Neuron (in vitro differentiated cells): Measurements from ENCODE around the gene MRPL53.

Experiments used
- H2AFZ ChIP-seq: one replicate; pipeline ENCODE4 v1.6.1; 2013; ENCODE audit warnings: low read depth, mild to moderate bottlenecking, inconsistent platforms, low read length, moderate library complexity
- H3K27me3 ChIP-seq: one replicate; pipeline ENCODE4 v1.6.1; 2013; ENCODE audit warnings: low read length; ENCODE audit not compliant: insufficient read depth
- H3K36me3 ChIP-seq: one replicate; pipeline ENCODE4 v1.6.1; 2013; ENCODE audit warnings: low read length; ENCODE audit not compliant: insufficient read depth
- H3K4me1 ChIP-seq: one replicate; pipeline ENCODE4 v1.6.1; 2013; ENCODE audit warnings: low read length; ENCODE audit not compliant: insufficient read depth
- H3K4me3 ChIP-seq: 2 replicates; pipeline ENCODE4 v1.5.1; 2013; ENCODE audit warnings: mild to moderate bottlenecking, low read length, moderate library complexity
- H3K9me3 ChIP-seq: one replicate; pipeline ENCODE4 v1.6.1; 2013; ENCODE audit warnings: low read length

Gene MRPL53

GRCh38 chr2:74507145-74507925 is 34.9 kb upstream of the MRPL53 start, which contains the start of gene PCGF1:
Gene PCGF1, minus strand, starts transcription at chr2:74507695. Its CDS starts 27 bp downstream, at chr2:74507668.
- Histone ChIP-seq H3K36me3 (peaks cover 13% of the 10 kb centered on the region), H3K27me3 (peaks cover 47% of the 10 kb centered on the region), H3K4me3 (peak within 1 kb of the TSS; percentile 61), H3K9me3 (peaks cover 2% of the 10 kb centered on the region), H2AFZ (peak within 1 kb of the TSS; percentile 96), H3K4me1 (peaks cover 10% of the 10 kb centered on the region)

DNA sequence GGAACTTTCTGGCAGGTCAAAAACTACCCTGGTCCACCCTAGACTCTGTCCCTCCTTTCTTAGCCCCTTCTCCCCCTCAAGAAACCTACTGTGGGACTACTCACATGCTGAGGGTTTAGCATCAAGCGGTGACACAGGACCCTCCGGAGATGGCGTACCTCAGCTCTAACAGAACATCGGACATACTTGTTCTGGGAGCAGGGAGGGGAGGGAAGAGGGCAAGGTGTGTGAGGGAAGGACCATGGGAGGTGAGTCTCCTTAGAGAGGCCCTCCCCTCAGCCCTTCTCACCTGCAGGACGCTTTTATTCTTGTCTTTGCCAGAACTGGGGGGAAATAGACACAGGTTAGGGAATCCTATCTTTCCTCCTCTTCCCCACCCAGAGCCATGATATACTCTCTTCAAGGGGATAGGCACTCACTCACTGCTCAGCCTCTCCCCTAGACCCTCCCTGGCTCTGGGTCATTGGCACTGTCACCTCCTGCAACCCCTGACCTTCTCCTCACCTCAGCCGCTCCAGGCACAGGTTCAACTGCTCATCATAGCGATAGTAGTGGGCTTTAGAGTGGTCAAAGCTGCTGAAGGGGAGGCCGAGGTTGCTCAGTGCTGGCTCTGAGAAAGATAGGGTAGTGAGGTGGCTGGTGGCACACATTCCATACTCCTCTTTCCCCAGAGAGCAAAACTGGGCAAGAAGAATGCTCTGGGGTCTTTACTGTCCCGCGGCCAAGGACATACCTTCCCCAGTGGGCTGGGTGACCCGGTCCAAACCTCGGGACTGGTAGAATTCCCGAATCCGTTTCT is 33.2 kb upstream of the MRPL53 start:
- Histone ChIP-seq H3K36me3 (peaks cover 13% of the 10 kb centered on the region), H3K4me1 (peaks cover 10% of the 10 kb centered on the region), H2AFZ (no peak overlapping the region), H3K9me3 (peaks cover 2% of the 10 kb centered on the region), H3K4me3 (no peak overlapping the region), H3K27me3 (peaks cover 50% of the 10 kb centered on the region)

GRCh38 chr2:74504591-74504990 is 32.1 kb upstream of the MRPL53 start:
- H3K4me3 ChIP-seq: no peak overlapping the region

GRCh38 chr2:74503506-74504475 is 31.3 kb upstream of the MRPL53 start:
- peaks cover 2% of the 10 kb centered on the region for H3K9me3 ChIP-seq
- peaks cover 21% of the 10 kb centered on the region for H3K4me1 ChIP-seq
- peaks cover 57% of the 10 kb centered on the region for H3K27me3 ChIP-seq
- peaks cover 13% of the 10 kb centered on the region for H3K36me3 ChIP-seq
- H3K4me3 ChIP-seq: no peak overlapping the region
- H2AFZ ChIP-seq: no peak overlapping the region

More at GRCh38 chr2:74504591-74504990, 32.1 kb upstream of the MRPL53 start:
- peaks cover 2% of the 10 kb centered on the region for H3K9me3 ChIP-seq
- peaks cover 13% of the 10 kb centered on the region for H3K4me1 ChIP-seq
- H3K27me3 ChIP-seq: peaks cover 50% of the 10 kb centered on the region
- H3K36me3 ChIP-seq: peaks cover 13% of the 10 kb centered on the region
- H2AFZ ChIP-seq: no peak overlapping the region

DNA sequence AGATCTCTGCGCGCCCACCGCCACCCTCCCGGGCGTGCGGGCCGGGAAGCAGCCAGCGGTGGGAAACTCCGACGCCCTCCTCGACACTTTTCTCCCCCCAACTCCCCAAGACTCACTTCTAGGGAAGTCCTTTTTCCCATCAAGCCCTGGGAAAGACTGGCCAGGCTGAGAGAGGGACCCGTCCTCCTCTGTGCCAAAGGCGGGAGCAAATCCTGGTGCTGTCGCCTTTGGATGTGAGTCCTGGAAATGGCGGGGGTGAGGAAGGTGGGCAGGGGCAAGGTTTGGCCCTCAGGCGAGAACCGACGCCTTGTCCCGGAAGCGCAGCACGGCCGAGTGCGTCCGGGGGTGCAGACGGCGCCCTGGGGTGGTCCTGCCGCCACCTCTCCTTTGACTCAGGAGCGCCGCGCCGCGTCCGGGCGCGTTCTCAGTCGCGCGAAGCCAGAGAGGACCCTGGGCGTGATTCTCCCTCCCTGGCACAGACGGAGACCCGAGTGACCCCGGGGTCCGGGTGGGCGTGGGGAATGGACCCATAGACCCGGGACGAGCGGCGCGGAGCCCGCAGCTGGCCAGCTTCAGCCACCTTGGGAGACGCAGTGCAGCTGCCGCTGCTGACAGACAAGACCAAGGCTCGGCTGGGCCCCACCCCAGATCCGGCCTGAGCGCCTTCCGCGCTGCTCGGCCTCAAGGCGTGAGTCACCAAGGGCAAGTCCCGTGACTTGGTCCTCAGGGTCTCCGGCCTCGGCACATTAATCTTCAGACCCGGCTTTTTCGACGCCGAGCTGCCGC is 30.4 kb upstream of the MRPL53 start:
- peaks cover 13% of the 10 kb centered on the region for H3K36me3 ChIP-seq
- H3K4me3 ChIP-seq: no peak overlapping the region
- no peak overlapping the region for H2AFZ ChIP-seq
- H3K27me3 ChIP-seq: peaks cover 65% of the 10 kb centered on the region
- H3K4me1 ChIP-seq: peaks cover 30% of the 10 kb centered on the region
- peaks cover 2% of the 10 kb centered on the region for H3K9me3 ChIP-seq

GRCh38 chr2:74502147-74502719 is 29.8 kb upstream of the MRPL53 start:
- H3K36me3 ChIP-seq: peaks cover 13% of the 10 kb centered on the region
- peaks cover 72% of the 10 kb centered on the region for H3K27me3 ChIP-seq
- no peak overlapping the region for H3K4me3 ChIP-seq
- no peak overlapping the region for H2AFZ ChIP-seq
- peaks cover 34% of the 10 kb centered on the region for H3K4me1 ChIP-seq
- peaks cover 2% of the 10 kb centered on the region for H3K9me3 ChIP-seq

DNA sequence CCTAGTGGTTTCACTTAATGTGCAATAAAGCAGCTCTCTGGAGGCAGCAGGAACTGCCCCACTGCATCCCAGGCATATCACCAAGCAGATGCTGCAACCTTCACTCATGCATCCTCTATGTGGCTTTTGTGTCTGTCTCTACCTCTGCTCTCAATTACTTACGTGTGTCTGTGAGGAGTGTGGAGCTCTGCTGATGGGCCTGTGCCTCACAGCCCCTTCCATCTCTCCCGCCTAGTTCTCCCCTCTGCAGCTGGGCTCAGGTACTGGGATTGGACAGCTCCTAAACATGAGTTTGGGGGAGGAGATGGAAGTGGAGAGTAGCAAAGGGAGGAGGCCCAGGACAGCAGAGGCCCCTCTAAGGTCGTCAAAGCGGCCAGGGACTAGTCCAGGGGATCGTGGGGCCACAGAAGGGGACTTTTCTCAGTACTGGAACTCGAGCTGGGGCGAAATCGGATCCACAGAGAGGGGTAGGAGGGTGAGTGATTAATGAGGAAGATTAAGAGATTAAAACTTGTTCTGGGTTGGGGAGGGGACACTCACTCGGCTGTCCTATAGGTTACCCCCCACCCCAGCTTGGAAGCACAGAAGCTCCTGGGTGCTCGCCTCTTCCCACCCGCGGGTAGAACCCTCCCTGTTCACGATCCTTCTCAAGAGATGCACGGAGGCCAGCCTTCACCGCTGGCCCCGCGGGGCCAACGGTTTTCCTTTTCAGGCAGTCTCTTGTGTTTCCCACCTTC is 29.0 kb upstream of the MRPL53 start:
- Histone ChIP-seq H3K27me3 (peaks cover 79% of the 10 kb centered on the region), H3K9me3 (peaks cover 2% of the 10 kb centered on the region), H3K4me3 (no peak overlapping the region), H3K36me3 (peaks cover 13% of the 10 kb centered on the region), H2AFZ (no peak overlapping the region), H3K4me1 (peaks cover 30% of the 10 kb centered on the region)

GRCh38 chr2:74500578-74500946 is 28.1 kb upstream of the MRPL53 start:
- Histone ChIP-seq H3K4me1 (peaks cover 24% of the 10 kb centered on the region), H3K36me3 (peaks cover 9% of the 10 kb centered on the region), H3K4me3 (no peak overlapping the region), H2AFZ (no peak overlapping the region), H3K27me3 (peaks cover 84% of the 10 kb centered on the region), H3K9me3 (peaks cover 2% of the 10 kb centered on the region)

- Histone ChIP-seq H3K4me1 (peaks cover 24% of the 10 kb centered on the region), H3K9me3 (peaks cover 2% of the 10 kb centered on the region), H3K4me3 (peak overlapping the region; percentile 36)
These were observed 27.6 kb upstream of the MRPL53 start for GRCh38 chr2:74499940-74500577.

DNA sequence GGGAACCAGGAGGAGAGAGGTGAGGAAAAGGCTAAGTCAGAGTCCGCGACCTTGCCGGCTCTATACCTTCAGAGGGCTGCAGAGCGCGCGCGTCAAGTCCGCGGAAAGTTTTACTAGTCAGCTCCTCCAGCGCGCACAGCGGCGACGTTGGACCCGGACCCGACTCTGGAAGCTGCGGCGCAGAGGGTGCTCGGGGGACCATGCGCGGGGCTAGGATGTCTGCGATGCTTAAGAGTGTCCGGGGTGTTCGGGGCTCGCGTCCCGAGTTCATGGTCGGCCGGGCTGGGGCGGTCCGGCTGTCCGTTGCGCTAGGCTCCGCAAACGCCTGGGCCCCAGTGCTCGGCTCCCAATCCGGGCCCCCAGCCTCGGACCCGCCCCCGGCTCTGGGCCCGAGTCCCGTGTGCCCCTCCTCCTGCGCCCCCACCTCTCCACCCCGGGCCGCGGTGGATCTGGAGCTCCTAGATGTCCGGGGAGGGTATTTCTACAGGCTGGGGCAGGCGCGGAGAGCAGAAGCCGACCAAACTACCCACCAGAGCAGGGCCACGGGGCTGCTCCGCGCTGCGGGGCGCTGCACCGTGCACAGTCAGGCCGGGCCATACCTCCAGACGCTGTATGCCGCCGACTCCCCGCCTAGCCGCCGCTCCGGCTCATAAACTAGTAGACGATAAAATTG is 26.9 kb upstream of the MRPL53 start, which contains the start of gene LBX2:
TSS of gene LBX2 (minus strand) at position 337 of the 673 bp plus-strand sequence. CDS start at position 271, 66 bp downstream.
- peak within 1 kb of the TSS; percentile 64 for H2AFZ ChIP-seq
- H3K4me3 ChIP-seq: peak within 1 kb of the TSS; percentile 36
- peaks cover 83% of the 10 kb centered on the region for H3K27me3 ChIP-seq
- peaks cover 24% of the 10 kb centered on the region for H3K4me1 ChIP-seq
- H3K9me3 ChIP-seq: peaks cover 2% of the 10 kb centered on the region
- H3K36me3 ChIP-seq: peaks cover 2% of the 10 kb centered on the region

More at GRCh38 chr2:74499940-74500577, 27.6 kb upstream of the MRPL53 start:
- H2AFZ ChIP-seq: peak overlapping the region; percentile 64
- peaks cover 84% of the 10 kb centered on the region for H3K27me3 ChIP-seq
- H3K36me3 ChIP-seq: peaks cover 4% of the 10 kb centered on the region
